HG03135 (cell line): ENCODE data around the gene PTGES3.

Source experiments
- ATAC-seq: cut with Tn5 transposase; IDR thresholded peaks from one replicate; pipeline ENCODE4 v1.9.1; 2021; ENCODE audit warnings: mild to moderate bottlenecking, moderate library complexity; ENCODE audit not compliant: unreplicated experiment

Gene PTGES3

DNA sequence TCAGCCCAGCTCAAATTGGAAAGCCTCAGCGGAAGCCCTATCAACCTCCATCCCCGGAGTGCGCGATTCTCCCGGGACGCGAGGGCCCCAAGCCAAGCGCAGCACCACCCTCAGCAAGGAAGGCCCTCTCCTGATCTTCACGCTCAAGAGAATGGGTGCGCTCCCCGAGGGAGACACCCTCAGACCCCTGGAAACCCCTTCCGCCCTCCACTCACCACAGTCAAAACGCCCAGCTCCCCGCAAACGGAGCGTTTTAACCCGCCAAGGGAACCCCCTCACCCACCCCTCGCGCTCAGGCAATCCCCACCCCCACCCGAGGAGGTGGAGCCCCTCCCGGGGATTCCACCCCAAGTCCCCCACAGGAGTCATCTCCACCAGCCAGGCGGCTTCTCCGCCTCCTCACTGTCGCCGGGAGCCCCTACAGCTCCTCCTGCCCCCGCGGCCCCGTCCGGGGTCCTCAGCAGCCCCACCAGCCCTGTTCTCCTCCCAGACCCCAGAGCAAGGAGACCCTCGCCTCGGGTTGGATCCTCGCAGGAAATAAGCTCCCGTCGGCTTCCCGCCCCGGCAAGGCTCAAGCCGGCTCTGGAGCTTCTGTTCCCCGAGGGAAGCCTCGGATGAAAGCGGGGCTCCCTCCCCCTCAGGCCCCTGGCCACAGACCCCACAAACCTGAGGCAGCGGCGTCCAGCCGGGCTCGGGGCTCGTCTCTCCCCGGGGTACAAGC is 58.5 kb downstream of the PTGES3 start:
- peak; percentile 5 for ATAC-seq

DNA sequence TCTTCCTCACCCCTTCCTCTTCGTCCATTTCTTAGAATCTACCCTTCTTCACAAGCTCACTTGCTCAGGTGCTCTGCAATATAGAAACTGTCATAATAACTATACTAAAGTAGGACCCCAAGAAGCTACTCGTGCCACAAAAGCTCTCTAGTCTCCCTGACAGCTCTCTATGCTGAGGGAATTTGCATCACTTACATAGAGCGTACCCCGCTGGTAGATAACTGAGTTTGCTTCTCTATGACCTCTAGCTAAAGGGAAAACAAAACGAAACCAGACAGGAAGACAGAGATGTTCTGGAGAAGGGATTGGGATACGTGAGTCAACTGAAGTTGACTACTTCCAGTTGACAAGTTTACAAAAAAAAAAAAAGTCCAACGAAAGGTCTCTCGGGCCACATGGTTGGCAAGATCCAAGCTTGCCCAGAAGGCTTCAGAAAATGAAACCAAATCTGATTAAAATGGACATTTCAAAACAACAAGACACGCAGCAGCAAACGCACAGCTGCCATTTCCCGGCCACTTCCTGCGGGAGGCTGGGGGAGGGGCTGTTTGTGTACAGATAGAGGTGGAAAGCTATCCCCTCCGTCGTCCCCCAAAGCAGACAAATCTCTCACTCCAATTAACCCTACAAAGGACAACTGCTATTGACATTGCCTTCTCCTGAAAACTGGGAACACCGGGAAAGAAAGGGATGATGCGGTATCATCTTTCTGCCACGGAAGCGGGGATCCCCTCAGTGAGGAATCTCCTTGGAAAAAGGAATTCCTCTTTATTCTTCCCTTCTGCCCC is 59.2 kb downstream of the PTGES3 start:
- ATAC-seq: no peak

DNA sequence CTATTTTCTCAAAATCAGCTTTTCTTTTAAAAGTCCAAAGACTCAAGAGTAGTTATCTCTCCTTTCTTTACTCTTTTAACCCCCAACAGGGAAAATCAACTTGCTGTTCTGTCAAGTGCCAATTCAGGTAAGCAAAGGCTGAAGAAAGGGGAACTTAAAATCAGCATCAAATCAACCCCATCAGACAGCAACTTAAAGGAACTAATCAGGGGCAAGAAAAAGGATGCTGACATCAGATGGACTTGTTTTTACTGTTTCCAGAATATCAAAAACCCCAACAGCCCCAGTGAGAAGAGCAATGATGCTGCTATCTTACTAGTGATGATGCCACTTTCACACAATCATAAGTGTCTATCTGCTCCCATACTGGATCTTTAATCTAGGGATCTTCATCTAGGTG is 61.4 kb downstream of the PTGES3 start:
- ATAC-seq: no peak

GRCh38 chr12:56622535-56622934 is 65.5 kb downstream of the PTGES3 start:
- ATAC-seq: no peak

DNA sequence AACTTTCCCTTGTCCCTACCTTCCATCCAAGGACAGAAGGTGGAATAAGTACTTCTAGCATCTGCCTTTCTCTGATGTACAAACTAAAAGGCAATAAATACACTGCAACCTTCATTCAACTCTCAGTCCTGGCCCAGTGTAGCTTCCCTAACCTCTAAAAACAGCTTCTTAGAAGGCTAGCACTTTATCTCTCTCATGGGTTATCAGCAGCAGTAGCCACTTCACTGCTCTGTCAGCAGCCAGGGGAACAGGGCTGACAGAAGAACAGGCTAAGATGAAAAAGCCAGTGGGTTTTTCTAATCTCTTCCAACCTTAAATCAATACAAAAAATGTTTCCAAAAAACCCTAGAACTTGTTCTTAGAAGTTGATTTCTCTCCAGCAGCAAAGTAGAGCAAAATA is 71.2 kb downstream of the PTGES3 start:
- ATAC-seq: no peak

DNA sequence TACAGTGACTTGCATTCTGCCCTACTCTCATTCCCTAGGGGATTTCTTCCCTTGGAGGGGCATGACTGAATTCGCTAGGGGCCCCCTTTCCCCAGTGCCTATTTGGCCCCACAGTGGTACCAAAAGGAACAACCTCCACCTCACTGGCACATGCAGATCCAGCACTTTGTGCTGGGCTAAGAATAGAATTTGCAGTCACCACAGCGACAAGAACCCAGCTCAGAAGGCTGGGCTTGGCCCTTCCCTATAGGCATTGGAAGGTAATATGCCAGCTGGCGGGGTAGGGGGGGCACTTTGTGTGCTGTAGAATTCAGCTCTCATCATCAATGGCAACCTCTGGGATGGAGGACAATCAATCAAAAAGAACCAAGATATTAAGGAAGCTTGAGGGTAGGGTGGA is 71.8 kb downstream of the PTGES3 start:
- ATAC-seq: no peak

DNA sequence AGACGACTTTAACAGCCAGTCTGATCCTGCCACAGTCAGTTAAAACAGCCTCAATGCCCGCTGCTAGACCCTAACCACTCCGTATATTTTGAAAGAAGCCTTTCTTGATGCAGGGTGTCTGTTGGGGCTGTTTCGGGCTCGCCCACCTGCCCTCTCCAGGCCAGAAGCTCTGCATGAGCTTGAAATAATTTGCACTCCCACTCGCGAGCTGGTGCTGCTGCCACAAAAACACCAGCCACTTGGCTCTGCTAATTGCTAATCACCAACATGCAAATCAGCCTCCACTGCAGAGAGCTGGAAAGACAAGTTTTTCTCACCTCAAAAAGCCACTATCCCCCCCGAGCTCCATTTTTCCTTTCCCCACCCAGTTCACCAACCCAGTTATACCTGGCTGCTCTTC is 73.5 kb downstream of the PTGES3 start:
- no peak for ATAC-seq
